ENCODE measurements around the gene AGO4.

Gene AGO4

DNA sequence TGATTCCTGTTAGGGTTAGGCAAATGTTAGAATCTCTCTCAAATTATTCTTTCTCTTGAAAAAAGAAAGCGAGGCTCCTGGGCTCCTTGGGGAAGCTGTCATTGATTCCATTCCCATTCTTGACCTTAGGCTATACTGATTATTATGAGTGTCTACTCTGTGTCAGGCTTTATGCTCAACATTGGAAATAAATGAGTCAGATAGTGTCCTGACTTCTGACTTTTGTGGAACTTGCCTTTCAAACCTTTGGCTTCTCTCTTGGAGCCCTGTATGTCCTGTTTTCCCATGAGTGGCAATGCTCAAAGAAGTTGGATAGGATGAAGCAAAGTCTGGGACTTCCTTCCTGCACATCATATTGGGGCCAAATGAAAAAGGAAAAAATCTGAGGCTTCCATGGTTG, 86.8 kb downstream of the AGO4 start:
- peak overlapping the region in 1 of 2 donors; percentile 36 for H3K27ac Mint-ChIP-seq
- no peak for ATAC-seq
- peaks cover 6% of the 10 kb centered on the region for H3K4me1 Mint-ChIP-seq
- no peak overlapping the region for H3K4me3 Mint-ChIP-seq
- H3K9me3 Mint-ChIP-seq, result no peaks in the 10 kb centered on the region
- no peaks in the 10 kb centered on the region for H3K27me3 Mint-ChIP-seq
- DNase-seq, result no peak

GRCh38 chr1:35899941-35900340, 92.1 kb downstream of the AGO4 start:
- Mint-ChIP-seq H3K27ac (no peak overlapping the region), H3K27me3 (no peaks in the 10 kb centered on the region), H3K4me3 (no peak overlapping the region), H3K4me1 (no peaks in the 10 kb centered on the region), H3K9me3 (no peaks in the 10 kb centered on the region)
- ATAC-seq (no peak), DNase-seq (no peak)

GRCh38 chr1:35901235-35901634, 93.4 kb downstream of the AGO4 start:
- H3K27me3 Mint-ChIP-seq, result no peaks in the 10 kb centered on the region
- H3K4me1 Mint-ChIP-seq, result no peaks in the 10 kb centered on the region
- no peak for DNase-seq
- H3K27ac Mint-ChIP-seq, result no peak overlapping the region
- H3K9me3 Mint-ChIP-seq, result no peaks in the 10 kb centered on the region
- ATAC-seq, result no peak
- no peak overlapping the region for H3K4me3 Mint-ChIP-seq

- no peak for DNase-seq
- H3K9me3 Mint-ChIP-seq, result no peaks in the 10 kb centered on the region
- H3K4me3 Mint-ChIP-seq, result no peak overlapping the region
- ATAC-seq, result no peak
- H3K27me3 Mint-ChIP-seq, result no peaks in the 10 kb centered on the region
- no peaks in the 10 kb centered on the region for H3K4me1 Mint-ChIP-seq
- peak overlapping the region in 1 of 2 donors; percentile 54 for H3K27ac Mint-ChIP-seq
Measured at GRCh38 chr1:35902671-35903070, 94.9 kb downstream of the AGO4 start.
